Endothelial cell (in vitro differentiated cells): ENCODE data around the gene ADCY6. TPM values are rescaled to one million over a fixed set of nuclear protein-coding genes. Genes with fewer than 3 reads are reported as not detected.

Source experiments
- DNase-seq: peaks from one replicate; pipeline ENCODE4 v3.0.0; 2021; ENCODE audit warnings: low spot score
- H3K27ac Mint-ChIP-seq: one replicate; pipeline ENCODE4 v1.8.0; 2021; ENCODE audit warnings: mixed read lengths, inconsistent platforms; ENCODE audit not compliant: unreplicated experiment
- H3K27me3 Mint-ChIP-seq: one replicate; pipeline ENCODE4 v1.8.0; 2021; ENCODE audit warnings: mild to moderate bottlenecking, moderate library complexity, mixed read lengths, inconsistent platforms; ENCODE audit not compliant: unreplicated experiment
- H3K36me3 Mint-ChIP-seq: one replicate; pipeline ENCODE4 v1.8.0; 2021; ENCODE audit warnings: mild to moderate bottlenecking, low read depth, mixed read lengths, inconsistent platforms; ENCODE audit not compliant: unreplicated experiment
- H3K4me1 Mint-ChIP-seq: one replicate; pipeline ENCODE4 v1.8.0; 2021; ENCODE audit warnings: mild to moderate bottlenecking, mixed read lengths, inconsistent platforms; ENCODE audit not compliant: unreplicated experiment
- H3K4me3 Mint-ChIP-seq: one replicate; pipeline ENCODE4 v1.8.0; 2021; ENCODE audit warnings: mild to moderate bottlenecking, mixed read lengths, inconsistent platforms; ENCODE audit not compliant: unreplicated experiment
- H3K9me3 Mint-ChIP-seq: one replicate; pipeline ENCODE4 v1.8.0; 2021; ENCODE audit warnings: mixed read lengths, inconsistent platforms; ENCODE audit not compliant: unreplicated experiment
- CTCF ChIP-seq: fragments of 200-600 bp; sonication (generic); IDR thresholded peaks from one replicate; pipeline ENCODE4 v1.5.0; 2021; ENCODE audit warnings: antibody characterized with exemption; ENCODE audit not compliant: unreplicated experiment
- total RNA-seq: library from RNA; stranded (reverse); fragmentation: NEBNext Ultra II Directional; extraction: Animal tissue kit (Norgen Biotek cat#: 25700); gene quantifications from one replicate; pipeline ENCODE4 v1.2.1, GENCODE V29; 2021; ENCODE audit not compliant: unreplicated experiment

Gene ADCY6
- total RNA-seq, 1 donor from 2014 or later, result 31.6 TPM

- Mint-ChIP-seq H3K27me3 (peaks cover 18% of the 10 kb centered on the region), H3K27ac (peak overlapping the region; percentile 24), H3K4me3 (peak overlapping the region; percentile 71), H3K36me3 (peaks cover 61% of the 10 kb centered on the region), H3K9me3 (no peaks in the 10 kb centered on the region), H3K4me1 (peaks cover 2% of the 10 kb centered on the region)
- TF ChIP-seq CTCF, result no peak
- no peak for DNase-seq
These were observed 40.1 kb upstream of the ADCY6 start for GRCh38 chr12:48828841-48829575.

GRCh38 chr12:48828293-48828692 lies 39.4 kb upstream of the ADCY6 start:
- Mint-ChIP-seq H3K27ac (no peak overlapping the region), H3K4me3 (no peak overlapping the region), H3K27me3 (peaks cover 18% of the 10 kb centered on the region), H3K9me3 (no peaks in the 10 kb centered on the region), H3K36me3 (peaks cover 55% of the 10 kb centered on the region), H3K4me1 (peaks cover 2% of the 10 kb centered on the region)
- no peak for TF ChIP-seq CTCF
- DNase-seq, result no peak

GRCh38 chr12:48827513-48828096 lies 38.7 kb upstream of the ADCY6 start:
- peaks cover 18% of the 10 kb centered on the region for H3K27me3 Mint-ChIP-seq
- no peak for TF ChIP-seq CTCF
- no peak overlapping the region for H3K27ac Mint-ChIP-seq
- peaks cover 2% of the 10 kb centered on the region for H3K4me1 Mint-ChIP-seq
- H3K4me3 Mint-ChIP-seq, result no peak overlapping the region
- no peak for DNase-seq
- no peaks in the 10 kb centered on the region for H3K9me3 Mint-ChIP-seq
- peaks cover 52% of the 10 kb centered on the region for H3K36me3 Mint-ChIP-seq

GRCh38 chr12:48827026-48827425 lies 38.1 kb upstream of the ADCY6 start:
- H3K4me1 Mint-ChIP-seq, result peaks cover 6% of the 10 kb centered on the region

More at GRCh38 chr12:48827026-48827425, 38.1 kb upstream of the ADCY6 start:
- Mint-ChIP-seq H3K4me3 (no peak overlapping the region), H3K27me3 (peaks cover 17% of the 10 kb centered on the region), H3K9me3 (no peaks in the 10 kb centered on the region), H3K27ac (no peak overlapping the region), H3K36me3 (peaks cover 47% of the 10 kb centered on the region)
- TF ChIP-seq CTCF, result no peak
- no peak for DNase-seq
